ENCODE results near the gene CXXC4. TPM values are rescaled to one million over a fixed set of nuclear protein-coding genes. Genes with fewer than 3 reads are reported as not detected.

Gene CXXC4
- total and polyA plus RNA-seq, 2 of the 13 experiments (the other 11 are each of a cell fraction or from before 2014, with no cell fraction given) = not detected

DNA sequence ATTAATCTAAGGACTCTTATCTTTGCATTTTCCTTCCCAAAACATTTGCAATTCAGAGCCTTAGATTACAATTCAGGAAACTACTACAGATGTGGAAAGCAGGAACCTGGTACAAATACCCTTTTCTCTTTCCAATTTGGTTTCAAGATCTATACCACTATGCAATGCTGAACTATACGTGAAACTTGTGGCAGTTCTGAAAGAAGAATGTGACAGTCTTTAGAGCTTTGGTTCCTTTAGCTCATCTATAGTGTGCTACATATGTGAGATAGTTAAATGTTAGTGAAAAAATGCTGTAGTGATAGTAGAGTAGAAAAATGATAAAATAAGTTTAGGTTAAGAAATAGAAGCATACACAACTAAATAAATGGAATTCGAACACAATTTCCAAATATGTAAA is 50.0 kb downstream of the CXXC4 start:
- no peaks in the 10 kb centered on the region for H3K27me3 ChIP-seq (ENCODE audit: control insufficient read depth in 1 of 2, insufficient read depth in 2 of 2, low read length in 2 of 2)
- no peaks in the 10 kb centered on the region for H3K79me2 ChIP-seq (ENCODE audit: insufficient read depth, low read length)
- H4K20me1 ChIP-seq (ENCODE audit: insufficient read depth, low read length) = no peaks in the 10 kb centered on the region
- intact Hi-C loops (cut with micrococcal nuclease; ENCODE audit: unreplicated experiment) = no loop called here
- H3K36me3 ChIP-seq (replicated peaks in 1 of 2; ENCODE audit: control insufficient read depth in 1 of 2, insufficient read depth in 2 of 2, low read length in 2 of 2) = no peaks in the 10 kb centered on the region
- ChIA-PET POLR2A (no interaction called here), CTCF (ENCODE audit: low intra/inter-chr PET ratio, low total read pairs) (no interaction called here)
- ATAC-seq (no peak), FAIRE-seq (no peak), DNase-seq (ENCODE audit: low spot score) (no peak)
- no peak overlapping the region for H3K4me3 ChIP-seq (replicated peaks in 1 of 3; ENCODE audit: insufficient read depth in 1 of 3, low read depth in 2 of 3, low read length in 3 of 3)
- H3K9ac ChIP-seq (ENCODE audit: insufficient read depth, low read depth, low read length) = no peak overlapping the region
- in situ Hi-C loops (cut with HindIII; ENCODE audit: extremely low pct_ligation_motif_present, low pct_unique_long_range_greater_than_20kb) = no loop called here
- WGBS (ENCODE audit: low lambda C conversion rate) = 3% methylated on average over 2 of the region's 2 CpGs
- TF ChIP-seq CENPBD1 (CRISPR knock-in tag; IDR thresholded peaks at IDR 0.05; ENCODE audit: borderline replicate concordance, low read depth) (no peak), NFKB2 (CRISPR knock-in tag; IDR thresholded peaks at IDR 0.05; ENCODE audit: borderline replicate concordance) (no peak), PHF5A (CRISPR knock-in tag; IDR thresholded peaks at IDR 0.05; ENCODE audit: low read depth, unreplicated experiment) (no peak), ISX (CRISPR knock-in tag; conservative IDR thresholded peaks at IDR 0.05) (no peak), ZNF317 (CRISPR knock-in tag; IDR thresholded peaks at IDR 0.05) (no peak), EED (CRISPR knock-in tag; IDR thresholded peaks at IDR 0.05) (no peak), DRAP1 (CRISPR knock-in tag; IDR thresholded peaks at IDR 0.05) (no peak), MTERF4 (CRISPR knock-in tag; IDR thresholded peaks at IDR 0.05) (no peak), NR2F1 (CRISPR knock-in tag; IDR thresholded peaks at IDR 0.05) (no peak), RCOR2 (CRISPR knock-in tag; IDR thresholded peaks at IDR 0.05) (no peak), BRF2 (CRISPR knock-in tag; IDR thresholded peaks at IDR 0.05) (no peak), ZNF543 (CRISPR knock-in tag; IDR thresholded peaks at IDR 0.05) (no peak), KLF15 (CRISPR knock-in tag; IDR thresholded peaks at IDR 0.05; ENCODE audit: borderline replicate concordance) (no peak), JUND (CRISPR knock-in tag; IDR thresholded peaks at IDR 0.05) (no peak), CBFB (CRISPR knock-in tag; IDR thresholded peaks at IDR 0.05) (no peak)
- no TSS peak for BruUV-seq (replicated peaks)
- H3K4me2 ChIP-seq (ENCODE audit: low read depth, low read length) = no peak overlapping the region
- H3K9me3 ChIP-seq (ENCODE audit: low read length) = no peaks in the 10 kb centered on the region
- no peak overlapping the region for H2AFZ ChIP-seq (ENCODE audit: low read length)
- H3K27ac ChIP-seq (ENCODE audit: extremely low read length, insufficient read depth, low read length) = no peak overlapping the region
- no peaks in the 10 kb centered on the region for H3K4me1 ChIP-seq (ENCODE audit: insufficient read depth, low read length)

Data from HepG2 (cell line).